HL-60 (cell line): ENCODE results near the gene FBN1.

ENCODE experiments used
- DNase-seq, 2 experiments: peaks; one replicate each; pipeline ENCODE4 v3.0.0-alpha.2; 2010 to 2020; ENCODE audit warnings: low read depth in 1 of 2, low spot score in 1 of 2
- H3K27ac ChIP-seq: fragments of 250-450 bp; sonication (Bioruptor Pico); replicated peaks from 2 replicates; pipeline ENCODE4 v1.5.1; 2020; ENCODE audit warnings: mild to moderate bottlenecking, moderate library complexity
- H3K27me3 ChIP-seq: fragments of 250-450 bp; sonication (Bioruptor Pico); 2 replicates; pipeline ENCODE4 v1.5.1; 2021; ENCODE audit warnings: mild to moderate bottlenecking, moderate library complexity; ENCODE audit not compliant: insufficient read depth, poor library complexity, severe bottlenecking
- H3K4me3 ChIP-seq: replicated peaks from 2 replicates; pipeline ENCODE4 v1.5.1; 2011; ENCODE audit warnings: mild to moderate bottlenecking, control low read depth, low read length; ENCODE audit not compliant: insufficient read depth
- CTCF ChIP-seq: IDR thresholded peaks from one replicate; pipeline ENCODE4 v1.5.1; 2011; ENCODE audit warnings: low read length, control low read depth, inconsistent platforms; ENCODE audit not compliant: insufficient read depth
- GABPA ChIP-seq: IDR thresholded peaks from 2 replicates; pipeline ENCODE4 v1.6.1; 2012; ENCODE audit warnings: low read depth
- POLR2AphosphoS5 ChIP-seq: IDR thresholded peaks from 2 replicates; pipeline ENCODE4 v1.6.1; 2012; ENCODE audit warnings: low read depth
- SPI1 ChIP-seq: IDR thresholded peaks from 2 replicates; pipeline ENCODE4 v1.6.1; 2012; ENCODE audit warnings: low read depth, mild to moderate bottlenecking, borderline replicate concordance
- TF ChIP-seq, protein P1 (sequence below): IDR thresholded peaks from 2 replicates; pipeline ENCODE4 v1.6.1; 2012; ENCODE audit warnings: low read depth; ENCODE audit not compliant: insufficient replicate concordance

FBN1 gene

GRCh38 chr15:48627260-48627940, 18.1 kb downstream of the FBN1 start:
- Histone ChIP-seq H3K27ac (no peak overlapping the region), H3K27me3 (peaks cover 2% of the 10 kb centered on the region), H3K4me3 (no peak overlapping the region)
- no peak for DNase-seq
- no peak for TF ChIP-seq GABPA
- no peak for TF ChIP-seq SPI1
- TF ChIP-seq, protein P1, sequence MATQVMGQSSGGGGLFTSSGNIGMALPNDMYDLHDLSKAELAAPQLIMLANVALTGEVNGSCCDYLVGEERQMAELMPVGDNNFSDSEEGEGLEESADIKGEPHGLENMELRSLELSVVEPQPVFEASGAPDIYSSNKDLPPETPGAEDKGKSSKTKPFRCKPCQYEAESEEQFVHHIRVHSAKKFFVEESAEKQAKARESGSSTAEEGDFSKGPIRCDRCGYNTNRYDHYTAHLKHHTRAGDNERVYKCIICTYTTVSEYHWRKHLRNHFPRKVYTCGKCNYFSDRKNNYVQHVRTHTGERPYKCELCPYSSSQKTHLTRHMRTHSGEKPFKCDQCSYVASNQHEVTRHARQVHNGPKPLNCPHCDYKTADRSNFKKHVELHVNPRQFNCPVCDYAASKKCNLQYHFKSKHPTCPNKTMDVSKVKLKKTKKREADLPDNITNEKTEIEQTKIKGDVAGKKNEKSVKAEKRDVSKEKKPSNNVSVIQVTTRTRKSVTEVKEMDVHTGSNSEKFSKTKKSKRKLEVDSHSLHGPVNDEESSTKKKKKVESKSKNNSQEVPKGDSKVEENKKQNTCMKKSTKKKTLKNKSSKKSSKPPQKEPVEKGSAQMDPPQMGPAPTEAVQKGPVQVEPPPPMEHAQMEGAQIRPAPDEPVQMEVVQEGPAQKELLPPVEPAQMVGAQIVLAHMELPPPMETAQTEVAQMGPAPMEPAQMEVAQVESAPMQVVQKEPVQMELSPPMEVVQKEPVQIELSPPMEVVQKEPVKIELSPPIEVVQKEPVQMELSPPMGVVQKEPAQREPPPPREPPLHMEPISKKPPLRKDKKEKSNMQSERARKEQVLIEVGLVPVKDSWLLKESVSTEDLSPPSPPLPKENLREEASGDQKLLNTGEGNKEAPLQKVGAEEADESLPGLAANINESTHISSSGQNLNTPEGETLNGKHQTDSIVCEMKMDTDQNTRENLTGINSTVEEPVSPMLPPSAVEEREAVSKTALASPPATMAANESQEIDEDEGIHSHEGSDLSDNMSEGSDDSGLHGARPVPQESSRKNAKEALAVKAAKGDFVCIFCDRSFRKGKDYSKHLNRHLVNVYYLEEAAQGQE, result no peak
- TF ChIP-seq POLR2AphosphoS5, result no peak
- TF ChIP-seq CTCF, result no peak

DNA sequence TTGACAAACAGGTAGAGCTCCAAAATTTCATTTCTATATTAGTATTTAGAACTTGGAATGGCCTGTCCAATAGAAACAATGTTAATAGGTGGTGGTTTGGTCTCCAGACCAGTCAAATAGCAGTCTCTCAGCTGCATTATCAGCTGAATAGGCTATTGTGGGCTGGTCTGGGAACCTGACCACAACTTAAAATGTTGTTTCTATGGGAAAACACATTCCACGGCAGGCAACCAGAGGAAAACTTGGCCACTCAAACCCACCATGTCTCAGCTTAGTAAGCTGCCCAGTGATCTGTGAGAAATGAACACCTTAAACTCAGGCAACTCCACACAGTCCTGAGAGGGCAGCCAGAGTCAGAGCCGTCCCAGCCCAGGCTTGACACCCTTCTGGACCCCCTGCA, 20.4 kb downstream of the FBN1 start:
- TF ChIP-seq POLR2AphosphoS5, result no peak
- no peak for DNase-seq
- Histone ChIP-seq H3K4me3 (no peak overlapping the region), H3K27ac (no peak overlapping the region), H3K27me3 (peaks cover 2% of the 10 kb centered on the region)

GRCh38 chr15:48624700-48625099, 20.8 kb downstream of the FBN1 start:
- DNase-seq, result no peak
- TF ChIP-seq, protein P1, result no peak
- TF ChIP-seq POLR2AphosphoS5 (no peak), GABPA (no peak), CTCF (no peak), SPI1 (no peak)
- Histone ChIP-seq H3K27ac (no peak overlapping the region), H3K4me3 (no peak overlapping the region), H3K27me3 (peaks cover 2% of the 10 kb centered on the region)

- no peak for DNase-seq
- Histone ChIP-seq H3K4me3 (no peak overlapping the region), H3K27me3 (no peaks in the 10 kb centered on the region), H3K27ac (no peak overlapping the region)
- TF ChIP-seq SPI1 (no peak), CTCF (no peak)
- TF ChIP-seq, protein P1, result no peak
Observed at GRCh38 chr15:48623456-48623855, 22.1 kb downstream of the FBN1 start.
